H9 (cell line): Measurements from ENCODE around the gene SLC12A5. TPM values are rescaled to one million over a fixed set of nuclear protein-coding genes. Genes with fewer than 3 reads are reported as not detected.

Source experiments
- DNase-seq: peaks from one replicate; pipeline ENCODE4 v3.0.0-alpha.2; 2017
- H2AFZ ChIP-seq: one replicate; pipeline ENCODE4 v1.6.1; 2013; ENCODE audit warnings: mild to moderate bottlenecking, low read length, control low read depth, moderate library complexity
- H2AK5ac ChIP-seq: 2 replicates; pipeline ENCODE4 v1.6.1; 2013; ENCODE audit warnings: low read length, control low read depth, mixed read lengths; ENCODE audit not compliant: insufficient read length
- H2BK120ac ChIP-seq: one replicate; pipeline ENCODE4 v1.6.1; 2013; ENCODE audit warnings: low read depth, mild to moderate bottlenecking, low read length, control low read depth, inconsistent platforms; ENCODE audit not compliant: poor library complexity, severe bottlenecking
- H2BK12ac ChIP-seq: 2 replicates; pipeline ENCODE4 v1.6.1; 2013; ENCODE audit warnings: low read length, control low read depth, mixed read lengths, low read depth; ENCODE audit not compliant: insufficient read length
- H2BK15ac ChIP-seq: 2 replicates; pipeline ENCODE4 v1.6.1; 2013; ENCODE audit warnings: low read depth, low read length, control low read depth
- H2BK20ac ChIP-seq: one replicate; pipeline ENCODE4 v1.6.1; 2013; ENCODE audit warnings: low read depth, mild to moderate bottlenecking, low read length, control low read depth, inconsistent platforms; ENCODE audit not compliant: poor library complexity, severe bottlenecking
- H2BK5ac ChIP-seq: 2 replicates; pipeline ENCODE4 v1.6.1; 2013; ENCODE audit warnings: low read length, control low read depth, mixed read lengths; ENCODE audit not compliant: insufficient read length
- H3K14ac ChIP-seq: 2 replicates; pipeline ENCODE4 v1.6.1; 2013; ENCODE audit warnings: low read length, control low read depth; ENCODE audit not compliant: insufficient read depth
- H3K18ac ChIP-seq: 2 replicates; pipeline ENCODE4 v1.6.1; 2013; ENCODE audit warnings: low read depth, mild to moderate bottlenecking, mixed read lengths, low read length, control low read depth; ENCODE audit not compliant: insufficient read length
- H3K23ac ChIP-seq: 2 replicates; pipeline ENCODE4 v1.6.1; 2013; ENCODE audit warnings: low read length, control low read depth, mixed read lengths, low read depth; ENCODE audit not compliant: insufficient read length
- H3K23me2 ChIP-seq: 2 replicates; pipeline ENCODE4 v1.6.1; 2013; ENCODE audit warnings: low read depth, mild to moderate bottlenecking, mixed read lengths, low read length, control low read depth; ENCODE audit not compliant: insufficient read length, poor library complexity, severe bottlenecking
- H3K27ac ChIP-seq: 2 replicates; pipeline ENCODE4 v1.5.1; 2013; ENCODE audit warnings: low read length, control low read depth, mixed read lengths, low read depth; ENCODE audit not compliant: insufficient read length
- H3K27me3 ChIP-seq: 2 replicates; pipeline ENCODE4 v1.6.1; 2013; ENCODE audit warnings: low read length, control low read depth, inconsistent platforms; ENCODE audit not compliant: insufficient read depth
- H3K4ac ChIP-seq: 2 replicates; pipeline ENCODE4 v1.6.1; 2013; ENCODE audit warnings: low read depth, mild to moderate bottlenecking, control low read depth, inconsistent platforms, low read length, moderate library complexity
- H3K4me1 ChIP-seq: 2 replicates; pipeline ENCODE4 v1.6.1; 2013; ENCODE audit warnings: low read length, control low read depth, inconsistent platforms; ENCODE audit not compliant: insufficient read depth
- H3K4me2 ChIP-seq: 2 replicates; pipeline ENCODE4 v1.6.1; 2013; ENCODE audit warnings: low read length, control low read depth, mixed read lengths; ENCODE audit not compliant: insufficient read length, insufficient read depth
- H3K56ac ChIP-seq: 2 replicates; pipeline ENCODE4 v1.6.1; 2013; ENCODE audit warnings: low read depth, mild to moderate bottlenecking, mixed read lengths, low read length, control low read depth; ENCODE audit not compliant: insufficient read length
- H3K79me1 ChIP-seq: 2 replicates; pipeline ENCODE4 v1.6.1; 2013; ENCODE audit warnings: low read depth, mild to moderate bottlenecking, moderate library complexity, low read length, control low read depth, inconsistent platforms; ENCODE audit not compliant: insufficient read depth, poor library complexity, severe bottlenecking
- H3K79me2 ChIP-seq: 2 replicates; pipeline ENCODE4 v1.6.1; 2013; ENCODE audit warnings: low read length, control low read depth, inconsistent platforms; ENCODE audit not compliant: insufficient read depth
- H3K9ac ChIP-seq: 2 replicates; pipeline ENCODE4 v1.6.1; 2013; ENCODE audit warnings: low read length, control low read depth, mixed read lengths; ENCODE audit not compliant: insufficient read length; ENCODE audit errors: extremely low read depth
- H3K9me3 ChIP-seq: one replicate; pipeline ENCODE4 v1.6.1; 2013; ENCODE audit warnings: low read depth, low read length, inconsistent platforms; ENCODE audit not compliant: control insufficient read depth
- H3T11ph ChIP-seq: one replicate; pipeline ENCODE4 v1.6.1; 2013; ENCODE audit warnings: mild to moderate bottlenecking, low read length, control low read depth, inconsistent platforms
- H4K20me1 ChIP-seq: one replicate; pipeline ENCODE4 v1.6.1; 2013; ENCODE audit not compliant: control insufficient read depth, insufficient read length, insufficient read depth
- H4K5ac ChIP-seq: 2 replicates; pipeline ENCODE4 v1.6.1; 2013; ENCODE audit warnings: low read depth, mild to moderate bottlenecking, mixed read lengths, low read length, control low read depth; ENCODE audit not compliant: insufficient read length
- H4K8ac ChIP-seq: replicated peaks from 2 replicates; pipeline ENCODE4 v1.6.1; 2013; ENCODE audit warnings: low read length, control low read depth, mixed read lengths, low read depth; ENCODE audit not compliant: insufficient read length
- H4K91ac ChIP-seq: 2 replicates; pipeline ENCODE4 v1.6.1; 2013; ENCODE audit warnings: low read depth, mild to moderate bottlenecking, moderate library complexity, mixed read lengths, low read length, control low read depth; ENCODE audit not compliant: insufficient read length
- H3K27ac Mint-ChIP-seq, 3 experiments: 2 replicates in 2 of 3; 3 replicates in 1 of 3; pipeline ENCODE4 v1.8.0; 2020 to 2021; ENCODE audit warnings: mixed read lengths in 3 of 3, mild to moderate bottlenecking in 1 of 3, moderate library complexity in 1 of 3
- H3K27me3 Mint-ChIP-seq: 2 replicates; pipeline ENCODE4 v1.8.0; 2021; ENCODE audit warnings: low read depth, mild to moderate bottlenecking, moderate library complexity, mixed read lengths
- H3K36me3 Mint-ChIP-seq, 3 experiments: 2 replicates in 2 of 3; 3 replicates in 1 of 3; pipeline ENCODE4 v1.8.0; 2020 to 2021; ENCODE audit warnings: low read depth in 3 of 3, mixed read lengths in 3 of 3; ENCODE audit not compliant: insufficient read depth in 1 of 3
- H3K4me1 Mint-ChIP-seq, 2 experiments: 2 replicates each; pipeline ENCODE4 v1.8.0; 2020; ENCODE audit warnings: mixed read lengths in 2 of 2
- H3K4me3 Mint-ChIP-seq, 2 experiments: 2 replicates in 1 of 2; 3 replicates in 1 of 2; pipeline ENCODE4 v1.8.0; 2020 to 2021; ENCODE audit warnings: mild to moderate bottlenecking in 2 of 2, mixed read lengths in 2 of 2, moderate library complexity in 1 of 2
- H3K9me3 Mint-ChIP-seq, 2 experiments: 2 replicates in 1 of 2; 3 replicates in 1 of 2; pipeline ENCODE4 v1.8.0; 2020; ENCODE audit warnings: mild to moderate bottlenecking in 2 of 2, mixed read lengths in 2 of 2, moderate library complexity in 1 of 2
- CTCF ChIP-seq: fragments of 200-600 bp; sonication (generic); conservative IDR thresholded peaks from 3 replicates; pipeline ENCODE4 v1.8.0; 2021; ENCODE audit warnings: antibody characterized with exemption, mild to moderate bottlenecking
- WGBS: extraction: QIAGEN DNeasy Blood & Tissue Kit; methylation state at CpG from one replicate; pipeline ENCODE4 v1.1.7; 2013; ENCODE audit warnings: missing lambda C conversion rate, low lambda C conversion rate, mixed read lengths; ENCODE audit not compliant: insufficient read length; ENCODE audit errors: extremely low coverage; 5-methylcytosine and 5-hydroxymethylcytosine counted together
- total RNA-seq: library from RNA; stranded (reverse); gene quantifications from 2 replicates; pipeline ENCODE4 v1.2.1, GENCODE V29; 2021

The SLC12A5 gene
- total RNA-seq, 1 experiment from 2014 or later, result 8.7 TPM

GRCh38 chr20:45997187-45997586 is 31.8 kb upstream of the SLC12A5 start:
- H3K56ac ChIP-seq, result no peak overlapping the region
- H3K4me3 Mint-ChIP-seq, result no peak overlapping the region
- no peak for TF ChIP-seq CTCF
- no peak overlapping the region for H3K4me2 ChIP-seq
- H3K79me1 ChIP-seq, result no peaks in the 10 kb centered on the region
- H4K8ac ChIP-seq, result no peak overlapping the region
- WGBS, result no CpG with 5 or more reads among the region's 3 CpGs
- no peak overlapping the region for H2BK12ac ChIP-seq
- H3K27ac Mint-ChIP-seq, result no peak overlapping the region
- no peak overlapping the region for H2BK20ac ChIP-seq
- no peak overlapping the region for H2BK15ac ChIP-seq
- no peaks in the 10 kb centered on the region for H3K36me3 Mint-ChIP-seq
- H4K5ac ChIP-seq, result no peak overlapping the region
- no peak overlapping the region for H3K18ac ChIP-seq
- no peaks in the 10 kb centered on the region; the same call in 1 of the 2 replicates for H3K4me1 ChIP-seq
- no peak overlapping the region for H2BK5ac ChIP-seq
- no peaks in the 10 kb centered on the region for H3K9me3 Mint-ChIP-seq
- no peak overlapping the region; the same call in 1 of the 2 replicates for H3K14ac ChIP-seq
- no peaks in the 10 kb centered on the region for H3K9me3 ChIP-seq
- H3K27me3 ChIP-seq, result no peaks in the 10 kb centered on the region
- no peak overlapping the region for H4K91ac ChIP-seq
- H3T11ph ChIP-seq, result no peak overlapping the region
- no peak overlapping the region for H2AFZ ChIP-seq
- H3K4me1 Mint-ChIP-seq, result peaks cover 28 to 35% of the 10 kb centered on the region in 2 experiments
- no peaks in the 10 kb centered on the region; the same call in 1 of the 2 replicates for H3K27me3 Mint-ChIP-seq
- no peak overlapping the region for H3K9ac ChIP-seq
- no peaks in the 10 kb centered on the region for H3K23me2 ChIP-seq
- no peak overlapping the region for H2BK120ac ChIP-seq
- H2AK5ac ChIP-seq, result no peak overlapping the region
- H4K20me1 ChIP-seq, result no peaks in the 10 kb centered on the region
- no peak overlapping the region for H3K23ac ChIP-seq
- H3K4ac ChIP-seq, result no peak overlapping the region
- no peaks in the 10 kb centered on the region for H3K79me2 ChIP-seq
- DNase-seq, result no peak
- no peak overlapping the region for H3K27ac ChIP-seq
